Nephron progenitor cell (in vitro differentiated cells): Measurements from ENCODE around the gene ANKRD1.

Experiments used
- DNase-seq: peaks from one replicate; pipeline ENCODE4 v3.0.0; 2021
- H3K27ac Mint-ChIP-seq: 2 replicates; pipeline ENCODE4 v1.8.0; 2021; ENCODE audit warnings: mild to moderate bottlenecking, moderate library complexity, mixed read lengths
- H3K27me3 Mint-ChIP-seq: 2 replicates; pipeline ENCODE4 v1.8.0; 2021; ENCODE audit warnings: mild to moderate bottlenecking, low read depth, mixed read lengths; ENCODE audit not compliant: poor library complexity
- H3K36me3 Mint-ChIP-seq: 2 replicates; pipeline ENCODE4 v1.8.0; 2021; ENCODE audit warnings: low read depth, mixed read lengths
- H3K4me1 Mint-ChIP-seq: 2 replicates; pipeline ENCODE4 v1.8.0; 2021; ENCODE audit warnings: mixed read lengths
- H3K4me3 Mint-ChIP-seq: 2 replicates; pipeline ENCODE4 v1.8.0; 2021; ENCODE audit warnings: mild to moderate bottlenecking, moderate library complexity, mixed read lengths
- H3K9me3 Mint-ChIP-seq: 2 replicates; pipeline ENCODE4 v1.8.0; 2021; ENCODE audit warnings: mild to moderate bottlenecking, moderate library complexity, mixed read lengths
- TF ChIP-seq, protein P1 (sequence below): fragments of 200-600 bp; sonication (generic); IDR thresholded peaks from 2 replicates; pipeline ENCODE4 v1.5.0; 2021; ENCODE audit warnings: antibody characterized with exemption

ANKRD1 gene

GRCh38 chr10:90930070-90930837, 9.4 kb upstream of the ANKRD1 start:
- Mint-ChIP-seq H3K4me1 (peaks cover 65% of the 10 kb centered on the region), H3K36me3 (no peaks in the 10 kb centered on the region), H3K4me3 (peak overlapping the region; percentile 24), H3K27ac (peak overlapping the region; percentile 98), H3K27me3 (peaks cover 2% of the 10 kb centered on the region), H3K9me3 (no peaks in the 10 kb centered on the region)
- TF ChIP-seq, protein P1, sequence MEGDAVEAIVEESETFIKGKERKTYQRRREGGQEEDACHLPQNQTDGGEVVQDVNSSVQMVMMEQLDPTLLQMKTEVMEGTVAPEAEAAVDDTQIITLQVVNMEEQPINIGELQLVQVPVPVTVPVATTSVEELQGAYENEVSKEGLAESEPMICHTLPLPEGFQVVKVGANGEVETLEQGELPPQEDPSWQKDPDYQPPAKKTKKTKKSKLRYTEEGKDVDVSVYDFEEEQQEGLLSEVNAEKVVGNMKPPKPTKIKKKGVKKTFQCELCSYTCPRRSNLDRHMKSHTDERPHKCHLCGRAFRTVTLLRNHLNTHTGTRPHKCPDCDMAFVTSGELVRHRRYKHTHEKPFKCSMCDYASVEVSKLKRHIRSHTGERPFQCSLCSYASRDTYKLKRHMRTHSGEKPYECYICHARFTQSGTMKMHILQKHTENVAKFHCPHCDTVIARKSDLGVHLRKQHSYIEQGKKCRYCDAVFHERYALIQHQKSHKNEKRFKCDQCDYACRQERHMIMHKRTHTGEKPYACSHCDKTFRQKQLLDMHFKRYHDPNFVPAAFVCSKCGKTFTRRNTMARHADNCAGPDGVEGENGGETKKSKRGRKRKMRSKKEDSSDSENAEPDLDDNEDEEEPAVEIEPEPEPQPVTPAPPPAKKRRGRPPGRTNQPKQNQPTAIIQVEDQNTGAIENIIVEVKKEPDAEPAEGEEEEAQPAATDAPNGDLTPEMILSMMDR: no peak
- peak; percentile 41 for DNase-seq

- DNase-seq: no peak
- Mint-ChIP-seq H3K4me1 (peaks cover 59% of the 10 kb centered on the region), H3K27ac (peak overlapping the region; percentile 33), H3K4me3 (no peak overlapping the region), H3K27me3 (peaks cover 2% of the 10 kb centered on the region), H3K36me3 (no peaks in the 10 kb centered on the region), H3K9me3 (no peaks in the 10 kb centered on the region)
- TF ChIP-seq, protein P1: no peak
Measured at GRCh38 chr10:90929179-90929578, 8.3 kb upstream of the ANKRD1 start.

GRCh38 chr10:90927293-90927692, 6.4 kb upstream of the ANKRD1 start:
- H3K27ac Mint-ChIP-seq: no peak overlapping the region
- H3K9me3 Mint-ChIP-seq: no peaks in the 10 kb centered on the region
- no peak overlapping the region for H3K4me3 Mint-ChIP-seq
- H3K4me1 Mint-ChIP-seq: peaks cover 46% of the 10 kb centered on the region
- peaks cover 19% of the 10 kb centered on the region for H3K27me3 Mint-ChIP-seq
- no peaks in the 10 kb centered on the region for H3K36me3 Mint-ChIP-seq
- TF ChIP-seq, protein P1: no peak
- DNase-seq: no peak

DNA sequence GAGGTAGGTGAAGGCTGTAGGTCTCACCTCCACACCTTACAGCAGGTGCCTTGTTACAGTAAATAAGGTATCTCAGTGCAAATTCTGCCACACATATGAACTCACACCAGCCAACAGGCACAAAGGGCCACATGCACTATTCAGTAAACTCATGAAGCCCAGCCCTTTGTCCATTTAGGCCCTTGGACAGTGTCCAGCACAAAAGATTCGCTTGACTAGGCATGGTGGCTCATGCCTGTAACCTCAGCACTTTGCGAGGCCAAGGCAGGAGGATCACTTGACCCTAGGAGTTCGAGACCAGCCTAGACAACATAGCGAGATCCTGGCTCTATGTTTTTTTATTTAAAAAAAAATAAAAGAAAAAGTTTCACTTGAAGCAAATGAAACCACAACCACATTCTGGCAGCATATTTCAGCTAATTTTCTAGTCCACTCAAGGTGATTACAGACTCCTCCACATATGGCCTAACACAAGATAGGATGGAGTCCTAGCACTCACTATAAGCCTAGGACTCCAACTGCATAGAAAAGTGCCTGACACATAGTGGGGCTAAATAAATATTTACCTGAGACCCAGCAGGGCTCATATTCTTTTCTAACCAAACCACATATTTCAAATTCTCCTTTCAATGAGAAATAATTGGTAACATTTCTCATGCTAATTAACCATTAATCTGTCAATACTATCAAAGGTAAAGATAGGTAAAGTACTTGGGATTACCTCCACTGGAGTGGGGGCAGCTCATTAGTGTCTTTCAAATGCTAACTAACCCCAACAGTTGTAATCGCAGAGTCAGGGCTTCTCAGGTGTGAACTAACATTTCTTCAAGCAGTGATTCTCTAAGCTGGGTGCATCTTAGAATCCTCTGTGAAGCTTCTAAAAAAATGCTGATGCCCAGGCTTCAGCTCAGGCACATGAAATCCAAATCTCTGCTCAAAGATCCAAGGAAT, 4.5 kb upstream of the ANKRD1 start:
- Mint-ChIP-seq H3K4me3 (no peak overlapping the region), H3K9me3 (no peaks in the 10 kb centered on the region), H3K4me1 (peaks cover 44% of the 10 kb centered on the region), H3K27ac (no peak overlapping the region), H3K27me3 (peaks cover 21% of the 10 kb centered on the region), H3K36me3 (no peaks in the 10 kb centered on the region)
- DNase-seq: no peak
- TF ChIP-seq, protein P1: no peak

GRCh38 chr10:90924552-90924951, 3.7 kb upstream of the ANKRD1 start:
- no peaks in the 10 kb centered on the region for H3K9me3 Mint-ChIP-seq
- DNase-seq: no peak
- peaks cover 21% of the 10 kb centered on the region for H3K27me3 Mint-ChIP-seq
- no peak overlapping the region for H3K27ac Mint-ChIP-seq
- H3K4me1 Mint-ChIP-seq: peaks cover 42% of the 10 kb centered on the region
- H3K36me3 Mint-ChIP-seq: no peaks in the 10 kb centered on the region
- TF ChIP-seq, protein P1: no peak
- H3K4me3 Mint-ChIP-seq: no peak overlapping the region
